Measurements from ENCODE around the gene SH3GL3.

SH3GL3 gene

GRCh38 chr15:83571820-83572707 is 124.9 kb downstream of the SH3GL3 start:
- DNase-seq: no peak

GRCh38 chr15:83574345-83574744 is 127.2 kb downstream of the SH3GL3 start:
- DNase-seq: no peak

GRCh38 chr15:83578691-83579090 is 131.6 kb downstream of the SH3GL3 start:
- DNase-seq: no peak

- DNase-seq: peak; percentile 83
These were observed 134.2 kb downstream of the SH3GL3 start for GRCh38 chr15:83581381-83581780.

- peak; percentile 93 for DNase-seq
These were observed 135.2 kb downstream of the SH3GL3 start for GRCh38 chr15:83582381-83582780.

- peak; percentile 54 for DNase-seq
These were observed 138.6 kb downstream of the SH3GL3 start for GRCh38 chr15:83585601-83586335.

- DNase-seq: no peak
These were observed 139.9 kb downstream of the SH3GL3 start for GRCh38 chr15:83587091-83587490.

- DNase-seq: no peak
These were observed 141.3 kb downstream of the SH3GL3 start for GRCh38 chr15:83588441-83588840.

- no peak for DNase-seq
These were observed 145.4 kb downstream of the SH3GL3 start for GRCh38 chr15:83592370-83593040.

- DNase-seq: no peak
These were observed 148.1 kb downstream of the SH3GL3 start for GRCh38 chr15:83595191-83595590.

- DNase-seq: no peak
These were observed 150.9 kb downstream of the SH3GL3 start for GRCh38 chr15:83598031-83598430.

GRCh38 chr15:83602021-83602420 is 154.9 kb downstream of the SH3GL3 start:
- peak; percentile 80 for DNase-seq

- no peak for DNase-seq
These were observed 157.4 kb downstream of the SH3GL3 start for GRCh38 chr15:83604549-83604948.

GRCh38 chr15:83605111-83605945 is 158.2 kb downstream of the SH3GL3 start:
- no peak for DNase-seq

- DNase-seq: no peak
These were observed 163.0 kb downstream of the SH3GL3 start for GRCh38 chr15:83610132-83610531.

- DNase-seq: no peak
These were observed 164.0 kb downstream of the SH3GL3 start for GRCh38 chr15:83610901-83611685.

- no peak for DNase-seq
These were observed 165.1 kb downstream of the SH3GL3 start for GRCh38 chr15:83612226-83612625.

GRCh38 chr15:83612898-83613635 is 165.9 kb downstream of the SH3GL3 start:
- DNase-seq: no peak

GRCh38 chr15:83613714-83614113 is 166.6 kb downstream of the SH3GL3 start:
- peak; percentile 70 for DNase-seq

- no peak for DNase-seq
These were observed 169.7 kb downstream of the SH3GL3 start for GRCh38 chr15:83616840-83617239.
